Measurements from ENCODE around the gene BBS7. TPM values are rescaled to one million over a fixed set of nuclear protein-coding genes. Genes with fewer than 3 reads are reported as not detected.

BBS7 gene
- total and polyA plus RNA-seq, 8 donors, result 3.0 to 5.7 (median 4.0) TPM

DNA sequence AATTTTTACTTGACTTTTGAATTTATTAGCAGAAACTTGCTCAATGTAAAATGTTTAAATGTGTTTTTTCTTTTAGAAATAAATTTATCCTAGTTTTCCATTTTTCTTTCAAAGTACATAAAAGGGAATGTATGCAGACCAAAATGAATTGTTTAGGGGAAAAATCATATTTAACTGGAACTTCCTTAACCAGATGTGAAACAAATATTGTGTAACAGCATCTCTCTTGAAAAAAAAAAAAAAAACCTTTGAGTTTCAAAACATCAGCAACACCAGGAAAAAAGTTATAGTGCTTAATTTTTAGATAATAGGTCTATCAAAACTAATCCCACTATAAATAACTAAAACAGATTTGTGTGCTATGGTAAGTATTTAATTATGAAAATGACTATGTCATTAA is 32.1 kb downstream of the BBS7 start:
- ATAC-seq (no peak), DNase-seq (no peak), FAIRE-seq (no peak)
- no peak overlapping the region for H3K27ac ChIP-seq
- no peak overlapping the region for H3K4me3 ChIP-seq
- TF ChIP-seq, protein P1, sequence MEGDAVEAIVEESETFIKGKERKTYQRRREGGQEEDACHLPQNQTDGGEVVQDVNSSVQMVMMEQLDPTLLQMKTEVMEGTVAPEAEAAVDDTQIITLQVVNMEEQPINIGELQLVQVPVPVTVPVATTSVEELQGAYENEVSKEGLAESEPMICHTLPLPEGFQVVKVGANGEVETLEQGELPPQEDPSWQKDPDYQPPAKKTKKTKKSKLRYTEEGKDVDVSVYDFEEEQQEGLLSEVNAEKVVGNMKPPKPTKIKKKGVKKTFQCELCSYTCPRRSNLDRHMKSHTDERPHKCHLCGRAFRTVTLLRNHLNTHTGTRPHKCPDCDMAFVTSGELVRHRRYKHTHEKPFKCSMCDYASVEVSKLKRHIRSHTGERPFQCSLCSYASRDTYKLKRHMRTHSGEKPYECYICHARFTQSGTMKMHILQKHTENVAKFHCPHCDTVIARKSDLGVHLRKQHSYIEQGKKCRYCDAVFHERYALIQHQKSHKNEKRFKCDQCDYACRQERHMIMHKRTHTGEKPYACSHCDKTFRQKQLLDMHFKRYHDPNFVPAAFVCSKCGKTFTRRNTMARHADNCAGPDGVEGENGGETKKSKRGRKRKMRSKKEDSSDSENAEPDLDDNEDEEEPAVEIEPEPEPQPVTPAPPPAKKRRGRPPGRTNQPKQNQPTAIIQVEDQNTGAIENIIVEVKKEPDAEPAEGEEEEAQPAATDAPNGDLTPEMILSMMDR (IDR thresholded peaks at IDR 0.05), result no peak
- peaks cover 0 to 4% (median 0%) of the 10 kb centered on the region in 3 donors for H3K36me3 ChIP-seq
- intact Hi-C loops (cut with DNase I), result no loop called here
- no peaks in the 10 kb centered on the region for H3K4me1 ChIP-seq
- no peaks in the 10 kb centered on the region for H3K9me3 ChIP-seq
- no peaks in the 10 kb centered on the region for H3K27me3 ChIP-seq

GRCh38 chr4:121829511-121829910 is 40.8 kb downstream of the BBS7 start:
- Histone ChIP-seq H3K27ac (no peak overlapping the region), H3K4me3 (no peak overlapping the region), H3K27me3 (no peaks in the 10 kb centered on the region), H3K36me3 (peaks cover 0 to 6% (median 0%) of the 10 kb centered on the region in 3 donors), H3K4me1 (peaks cover 0 to 1% (median 0%) of the 10 kb centered on the region in 3 donors), H3K9me3 (no peaks in the 10 kb centered on the region)
- WGBS, 2 donors, result 82 to 98% methylated on average over 5 of the region's 5 CpGs
- TF ChIP-seq, protein P1 (IDR thresholded peaks at IDR 0.05), result no peak
- ATAC-seq, result no peak
- DNase-seq, result no peak
- no peak for FAIRE-seq
- intact Hi-C loops (cut with DNase I), result no loop called here

DNA sequence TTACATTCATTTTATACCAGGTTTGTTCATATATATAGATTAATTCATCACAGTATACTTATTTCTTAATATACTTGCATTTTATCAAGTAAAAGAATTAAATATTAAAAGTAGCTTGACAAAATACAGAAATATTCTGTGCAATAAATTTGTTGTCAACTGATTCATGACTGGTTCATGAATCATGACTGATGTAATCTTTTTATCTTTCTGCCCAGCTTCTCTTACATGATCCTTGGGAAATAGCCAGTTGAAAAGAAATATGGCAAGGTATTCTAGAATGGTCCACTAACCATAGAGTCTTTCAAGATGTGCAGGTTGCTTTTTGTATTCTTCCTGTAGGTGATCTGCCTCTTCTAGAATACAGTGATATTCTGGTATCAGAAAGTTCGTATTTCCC is 42.4 kb downstream of the BBS7 start:
- WGBS, 2 donors, result 90% methylated on average over 1 of the region's 1 CpG
- Histone ChIP-seq H3K9me3 (no peaks in the 10 kb centered on the region), H3K36me3 (peaks cover 0 to 6% (median 0%) of the 10 kb centered on the region in 3 donors), H3K27ac (no peak overlapping the region), H3K27me3 (no peaks in the 10 kb centered on the region), H3K4me3 (no peak overlapping the region), H3K4me1 (peaks cover 0 to 6% (median 0%) of the 10 kb centered on the region in 3 donors)
- FAIRE-seq, result no peak
- DNase-seq, result no peak
- intact Hi-C loops (cut with DNase I), result no loop called here
- ATAC-seq, result no peak
- TF ChIP-seq, protein P1 (IDR thresholded peaks at IDR 0.05), result no peak

- 71 to 77% methylated on average over 2 of the region's 2 CpGs for WGBS, 2 donors
- DNase-seq, result no peak
Measured at GRCh38 chr4:121824950-121825349, 45.3 kb downstream of the BBS7 start.

GRCh38 chr4:121824171-121824527 is 46.1 kb downstream of the BBS7 start:
- no peaks in the 10 kb centered on the region for H3K27me3 ChIP-seq
- peak overlapping the region in 3 of 4 donors; percentile 16 to 62 (median 60) for H3K27ac ChIP-seq
- 2% methylated on average over 8 of the region's 8 CpGs for WGBS, 2 donors
- H3K4me3 ChIP-seq, result peak overlapping the region; percentile 20 to 79 (median 60)
- DNase-seq (no peak), FAIRE-seq (no peak), ATAC-seq (peak in 2 of 4 donors; percentile 7 to 9)
- no peaks in the 10 kb centered on the region for H3K9me3 ChIP-seq
- intact Hi-C loops (cut with DNase I), result no loop called here
- peaks cover 0 to 8% (median 0%) of the 10 kb centered on the region in 3 donors for H3K4me1 ChIP-seq
- TF ChIP-seq, protein P1 (IDR thresholded peaks at IDR 0.05), result no peak
- H3K36me3 ChIP-seq, result peaks cover 0 to 6% (median 0%) of the 10 kb centered on the region in 3 donors

More at GRCh38 chr4:121824950-121825349, 45.3 kb downstream of the BBS7 start:
- no peak for ATAC-seq
- Histone ChIP-seq H3K27ac (no peak overlapping the region), H3K36me3 (peaks cover 0 to 6% (median 0%) of the 10 kb centered on the region in 3 donors), H3K4me3 (no peak overlapping the region), H3K4me1 (peaks cover 0 to 8% (median 0%) of the 10 kb centered on the region in 3 donors), H3K9me3 (no peaks in the 10 kb centered on the region), H3K27me3 (no peaks in the 10 kb centered on the region)
- intact Hi-C loops (cut with DNase I), result no loop called here
- TF ChIP-seq, protein P1 (IDR thresholded peaks at IDR 0.05), result no peak
- no peak for FAIRE-seq

Data from pancreas (tissue), 10 donors.